ENCODE results near the gene FKRP. TPM values are rescaled to one million over a fixed set of nuclear protein-coding genes. Genes with fewer than 3 reads are reported as not detected.

FKRP gene
- total RNA-seq, 4 donors from 2014 or later = 5.6 to 12.6 (median 9.3) TPM

DNA sequence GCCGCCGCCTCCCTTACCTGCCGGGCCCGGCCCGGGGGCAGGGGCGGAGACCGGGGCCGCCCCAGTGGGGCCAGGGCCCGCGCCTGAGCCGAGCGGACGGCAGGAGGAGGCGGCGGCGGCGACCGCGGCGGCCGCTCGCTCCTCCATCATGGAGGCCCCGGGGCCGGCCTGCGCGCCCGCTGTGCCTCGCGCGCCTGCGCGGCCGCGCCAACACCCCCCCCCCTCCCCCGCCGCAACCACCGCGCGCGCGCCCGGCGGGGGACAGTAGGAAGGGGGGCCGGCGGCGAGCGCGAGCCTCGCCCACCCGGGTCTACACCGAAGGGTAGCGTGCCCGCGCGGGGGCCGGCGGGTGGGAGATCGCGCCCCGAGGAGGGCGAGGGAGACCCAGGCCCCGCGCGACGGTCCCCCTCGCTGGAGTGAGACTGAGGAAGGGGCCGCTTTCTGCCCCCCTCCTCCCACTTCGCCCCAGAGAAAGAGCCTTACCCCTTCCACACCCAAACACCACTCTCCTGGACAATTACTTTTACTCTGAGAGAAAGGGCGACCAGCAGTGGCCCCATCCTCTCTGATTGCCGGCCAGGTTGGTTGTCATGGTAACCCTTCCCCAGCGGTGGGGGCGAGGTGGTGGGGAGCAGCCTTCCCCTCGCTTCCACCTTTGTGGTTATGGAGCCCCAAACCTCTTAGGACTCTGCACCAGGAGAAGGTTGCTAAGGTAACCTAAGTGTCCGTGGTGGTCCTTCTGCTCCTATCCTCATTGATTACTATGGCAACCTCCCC is 612 bp downstream of the FKRP start, which contains the start of gene STRN4:
Gene STRN4, minus strand, starts transcription at position 170 of the 777 bp plus-strand sequence. Its CDS starts 20 bp downstream, at position 150.
- peaks cover 26 to 71% (median 43%) of the 10 kb centered on the region in 3 donors for H3K4me1 ChIP-seq

DNA sequence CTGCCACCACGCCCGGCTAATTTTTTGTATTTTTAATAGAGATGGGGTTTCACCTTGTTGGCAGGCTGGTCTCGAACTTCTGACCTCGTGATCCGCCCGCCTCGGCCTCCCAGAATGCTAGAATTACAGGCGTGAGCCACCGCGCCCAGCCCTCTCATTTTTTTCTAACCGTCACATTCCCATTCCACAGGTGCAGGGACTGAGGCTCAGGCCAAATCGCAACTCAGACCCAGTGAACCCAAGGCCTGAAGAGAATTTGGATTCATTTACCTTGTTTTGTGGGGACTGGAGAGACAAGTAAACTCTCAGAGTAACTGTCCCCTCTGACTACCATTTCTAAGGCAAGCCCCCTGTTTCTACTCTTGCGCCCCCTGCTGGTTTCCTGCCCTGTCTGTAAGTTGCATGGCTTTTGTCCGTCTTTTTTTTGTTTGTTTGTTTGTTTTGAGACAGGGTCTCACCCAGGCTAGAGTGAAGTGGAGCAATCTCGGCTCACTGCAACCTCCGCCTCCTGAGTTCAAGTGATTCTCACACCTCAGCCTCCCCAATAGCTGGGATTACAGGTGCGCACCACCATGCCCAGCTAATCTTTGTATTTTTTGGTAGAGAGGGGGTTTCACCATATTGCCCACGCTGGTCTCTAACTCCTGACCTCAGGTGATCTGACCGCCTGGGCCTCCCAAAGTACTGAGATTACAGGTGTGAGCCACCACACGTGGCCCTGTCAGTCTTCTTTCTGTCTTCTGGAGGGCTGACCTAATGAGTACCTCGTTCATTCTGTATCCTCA is 2.7 kb downstream of the FKRP start:
- H3K9me3 ChIP-seq = no peaks in the 10 kb centered on the region
- WGBS, 2 donors = 81 to 82% methylated on average over 12 to 21 of the region's 21 CpGs
- no peak for DNase-seq

More for the DNA sequence above, 612 bp downstream of the FKRP start, which contains the start of gene STRN4:
- intact Hi-C loops (cut with DNase I) = no loop called here
- Histone ChIP-seq H3K9me3 (no peaks in the 10 kb centered on the region), H3K36me3 (peaks cover 0 to 9% (median 0%) of the 10 kb centered on the region in 3 donors), H3K27me3 (no peaks in the 10 kb centered on the region), H3K27ac (peak within 1 kb of the TSS; percentile 88 to 97 (median 94)), H3K4me3 (peak within 1 kb of the TSS; percentile 95 to 100 (median 98))
- TF ChIP-seq, protein P1, sequence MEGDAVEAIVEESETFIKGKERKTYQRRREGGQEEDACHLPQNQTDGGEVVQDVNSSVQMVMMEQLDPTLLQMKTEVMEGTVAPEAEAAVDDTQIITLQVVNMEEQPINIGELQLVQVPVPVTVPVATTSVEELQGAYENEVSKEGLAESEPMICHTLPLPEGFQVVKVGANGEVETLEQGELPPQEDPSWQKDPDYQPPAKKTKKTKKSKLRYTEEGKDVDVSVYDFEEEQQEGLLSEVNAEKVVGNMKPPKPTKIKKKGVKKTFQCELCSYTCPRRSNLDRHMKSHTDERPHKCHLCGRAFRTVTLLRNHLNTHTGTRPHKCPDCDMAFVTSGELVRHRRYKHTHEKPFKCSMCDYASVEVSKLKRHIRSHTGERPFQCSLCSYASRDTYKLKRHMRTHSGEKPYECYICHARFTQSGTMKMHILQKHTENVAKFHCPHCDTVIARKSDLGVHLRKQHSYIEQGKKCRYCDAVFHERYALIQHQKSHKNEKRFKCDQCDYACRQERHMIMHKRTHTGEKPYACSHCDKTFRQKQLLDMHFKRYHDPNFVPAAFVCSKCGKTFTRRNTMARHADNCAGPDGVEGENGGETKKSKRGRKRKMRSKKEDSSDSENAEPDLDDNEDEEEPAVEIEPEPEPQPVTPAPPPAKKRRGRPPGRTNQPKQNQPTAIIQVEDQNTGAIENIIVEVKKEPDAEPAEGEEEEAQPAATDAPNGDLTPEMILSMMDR (IDR thresholded peaks at IDR 0.05) = no peak
- peak in 1 of 4 donors; percentile 33 for TF ChIP-seq POLR2A (IDR thresholded peaks at IDR 0.05)
- no peak for DNase-seq
- 1 to 17% methylated on average over 5 to 13 of the region's 74 CpGs for WGBS, 2 donors

DNA sequence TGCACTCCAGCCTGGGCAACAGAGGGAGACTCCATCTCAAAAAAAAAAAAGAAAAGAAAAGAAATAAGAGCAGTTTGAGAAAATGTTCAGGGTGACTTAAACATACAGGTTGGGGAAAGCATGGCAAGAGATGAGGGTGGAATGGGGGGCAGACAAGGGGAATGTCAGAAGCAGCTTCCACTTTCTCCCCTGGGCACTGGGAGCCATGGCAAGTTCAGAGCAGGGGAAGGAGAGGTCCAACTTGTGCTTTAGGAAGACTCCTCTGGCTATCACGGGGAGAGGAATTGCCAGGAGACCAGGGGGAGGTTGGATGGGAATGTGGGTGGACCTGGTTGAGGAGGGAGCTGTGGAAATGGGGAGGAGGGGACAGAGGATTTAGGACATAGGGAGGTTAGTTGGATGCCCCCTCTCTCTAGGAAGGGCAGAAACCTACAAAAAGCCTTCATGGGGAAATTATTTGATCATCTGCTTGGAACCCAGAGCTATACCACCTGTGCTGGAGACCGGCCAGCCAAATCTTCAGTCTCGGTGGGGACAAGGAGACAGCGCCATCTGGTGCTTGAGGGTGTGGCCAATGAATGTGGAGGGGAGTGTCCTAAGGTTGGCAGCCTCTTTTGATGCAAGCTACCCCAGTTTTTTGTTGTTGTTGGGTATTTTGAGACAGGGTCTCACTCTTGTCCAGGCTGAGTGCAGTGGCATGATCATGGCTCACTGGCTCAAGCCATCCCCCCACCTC is 7.7 kb downstream of the FKRP start:
- TF ChIP-seq POLR2A (IDR thresholded peaks at IDR 0.05) = no peak
- TF ChIP-seq, protein P1 (IDR thresholded peaks at IDR 0.05) = peak in 5 of 6 experiments; percentile 37 to 58 (median 49)
- intact Hi-C loops (cut with DNase I) = loop anchor here (10.0 kb wide), 1 partner anchor 241 kb away; no protein-coding TSS in a partner anchor
- 15 to 32% methylated on average over 4 of the region's 4 CpGs for WGBS, 2 donors
- peaks cover 0 to 32% (median 0%) of the 10 kb centered on the region in 3 donors for H3K36me3 ChIP-seq
- no peaks in the 10 kb centered on the region for H3K9me3 ChIP-seq
- H3K27me3 ChIP-seq = no peaks in the 10 kb centered on the region
- peaks cover 7 to 51% (median 16%) of the 10 kb centered on the region in 3 donors for H3K4me1 ChIP-seq
- H3K27ac ChIP-seq = no peak overlapping the region
- DNase-seq = no peak
- no peak overlapping the region for H3K4me3 ChIP-seq

More for the DNA sequence above, 2.7 kb downstream of the FKRP start:
- Histone ChIP-seq H3K27ac (no peak overlapping the region), H3K4me3 (no peak overlapping the region), H3K4me1 (peaks cover 22 to 52% (median 24%) of the 10 kb centered on the region in 3 donors), H3K36me3 (peaks cover 0 to 15% (median 0%) of the 10 kb centered on the region in 3 donors), H3K27me3 (no peaks in the 10 kb centered on the region)
- intact Hi-C loops (cut with DNase I) = no loop called here
- no peak for TF ChIP-seq POLR2A (IDR thresholded peaks at IDR 0.05)
- TF ChIP-seq, protein P1 (IDR thresholded peaks at IDR 0.05) = peak; percentile 49 to 81 (median 68)

DNA sequence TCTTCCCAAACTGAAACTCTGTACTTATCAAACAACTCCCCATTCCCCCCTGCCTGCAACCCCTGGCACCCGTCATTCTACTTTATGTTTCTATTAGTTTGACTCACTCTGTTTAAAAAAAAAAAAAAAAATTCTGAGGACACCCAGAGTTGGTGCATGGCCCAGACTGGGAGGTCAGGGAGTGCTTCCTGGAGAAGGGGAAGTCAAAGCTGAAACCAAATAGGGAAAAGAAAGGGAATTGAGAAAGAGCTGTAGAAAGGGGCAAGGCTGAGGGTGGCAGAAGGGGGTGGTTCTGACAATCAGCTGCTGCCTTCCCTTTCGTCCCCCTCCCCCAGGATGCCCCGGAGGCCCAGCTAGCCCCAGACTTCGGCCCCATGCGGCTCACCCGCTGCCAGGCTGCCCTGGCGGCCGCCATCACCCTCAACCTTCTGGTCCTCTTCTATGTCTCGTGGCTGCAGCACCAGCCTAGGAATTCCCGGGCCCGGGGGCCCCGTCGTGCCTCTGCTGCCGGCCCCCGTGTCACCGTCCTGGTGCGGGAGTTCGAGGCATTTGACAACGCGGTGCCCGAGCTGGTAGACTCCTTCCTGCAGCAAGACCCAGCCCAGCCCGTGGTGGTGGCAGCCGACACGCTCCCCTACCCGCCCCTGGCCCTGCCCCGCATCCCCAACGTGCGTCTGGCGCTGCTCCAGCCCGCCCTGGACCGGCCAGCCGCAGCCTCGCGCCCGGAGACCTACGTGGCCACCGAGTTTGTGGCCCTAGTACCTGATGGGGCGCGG is 9.4 kb downstream of the FKRP start:
- H3K36me3 ChIP-seq = peaks cover 0 to 32% (median 0%) of the 10 kb centered on the region in 3 donors
- H3K4me1 ChIP-seq = peaks cover 14 to 60% (median 24%) of the 10 kb centered on the region in 3 donors
- DNase-seq = no peak
- TF ChIP-seq, protein P1 (IDR thresholded peaks at IDR 0.05) = no peak
- no peak for TF ChIP-seq POLR2A (IDR thresholded peaks at IDR 0.05)
- no peaks in the 10 kb centered on the region for H3K9me3 ChIP-seq
- H3K4me3 ChIP-seq = no peak overlapping the region
- peak overlapping the region; percentile 43 to 72 (median 62) for H3K27ac ChIP-seq
- intact Hi-C loops (cut with DNase I) = loop anchor here (10.0 kb wide), 1 partner anchor 240 kb away; no protein-coding TSS in a partner anchor
- H3K27me3 ChIP-seq = no peaks in the 10 kb centered on the region
- 24 to 59% methylated on average over 2 to 6 of the region's 39 CpGs for WGBS, 2 donors
